HFFc6 (cell line): ENCODE measurements around the gene PGF. TPM values are rescaled to one million over a fixed set of nuclear protein-coding genes. Genes with fewer than 3 reads are reported as not detected.
"Not testable (repeated sequence)": the region's sequence is repeated elsewhere in the genome, so short reads cannot be mapped to it uniquely, and the experiment has no call there.

Source experiments
- DNase-seq: peaks from one replicate; pipeline ENCODE4 v3.0.0-alpha.2; 2018
- H3K27ac Mint-ChIP-seq: 2 replicates; pipeline ENCODE4 v1.8.0; 2020; ENCODE audit warnings: mild to moderate bottlenecking, mixed read lengths
- H3K27me3 Mint-ChIP-seq: 2 replicates; pipeline ENCODE4 v1.8.0; 2021; ENCODE audit warnings: mild to moderate bottlenecking, moderate library complexity, mixed read lengths; ENCODE audit not compliant: insufficient read depth
- H3K36me3 Mint-ChIP-seq: 2 replicates; pipeline ENCODE4 v1.8.0; 2021; ENCODE audit warnings: low read depth, mixed read lengths
- H3K4me1 Mint-ChIP-seq: 2 replicates; pipeline ENCODE4 v1.8.0; 2020; ENCODE audit warnings: low read depth, mixed read lengths
- H3K4me3 Mint-ChIP-seq: 2 replicates; pipeline ENCODE4 v1.8.0; 2020; ENCODE audit warnings: mild to moderate bottlenecking, moderate library complexity, mixed read lengths
- H3K9me3 Mint-ChIP-seq: 2 replicates; pipeline ENCODE4 v1.8.0; 2020; ENCODE audit warnings: mild to moderate bottlenecking, mixed read lengths
- total RNA-seq, 6 experiments: library from RNA; stranded (reverse); fragmentation: NEBNext Ultra II Directional; extraction: Animal tissue kit (Norgen Biotek cat#: 25700); gene quantifications; 2 replicates in 1 of 6; 3 replicates in 5 of 6; pipeline ENCODE4 v1.2.3, GENCODE V29; 2021
- TF ChIP-seq, protein P1 (sequence below): fragments of 200-600 bp; sonication (generic); IDR thresholded peaks from 2 replicates; pipeline ENCODE4 v1.5.0; 2021; ENCODE audit warnings: antibody characterized with exemption, mild to moderate bottlenecking

PGF gene
- total RNA-seq, 6 experiments from 2014 or later: 0.87 to 2.9 (median 2.7) TPM

DNA sequence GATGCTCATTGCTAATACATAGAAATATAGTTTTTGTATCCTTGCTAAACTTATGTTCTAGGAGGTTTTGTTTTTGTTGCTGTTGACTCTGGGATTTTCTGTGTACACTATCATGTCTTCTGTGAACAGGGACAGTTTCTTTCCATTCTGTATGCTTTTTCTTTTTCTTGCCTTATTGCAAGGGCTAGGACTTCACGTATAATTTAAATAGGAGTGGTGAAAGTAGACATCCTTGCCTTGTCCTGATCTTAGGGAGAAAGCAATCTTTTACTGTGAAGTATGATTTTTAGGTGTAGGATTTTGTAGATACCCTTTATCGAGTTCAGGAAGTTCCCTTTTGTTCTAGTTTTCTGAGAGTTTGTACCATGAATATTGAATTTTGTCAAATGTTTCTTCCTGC, 45.9 kb upstream of the PGF start:
- Mint-ChIP-seq H3K4me1 (peaks cover 32% of the 10 kb centered on the region), H3K27ac (no peak overlapping the region), H3K9me3 (peaks cover 4% of the 10 kb centered on the region; the same call in 1 of the 2 replicates), H3K27me3 (peaks cover 2% of the 10 kb centered on the region; the same call in 1 of the 2 replicates), H3K36me3 (peaks cover 36% of the 10 kb centered on the region; the same call in 1 of the 2 replicates), H3K4me3 (no peak overlapping the region)
- DNase-seq: no peak
- TF ChIP-seq, protein P1, sequence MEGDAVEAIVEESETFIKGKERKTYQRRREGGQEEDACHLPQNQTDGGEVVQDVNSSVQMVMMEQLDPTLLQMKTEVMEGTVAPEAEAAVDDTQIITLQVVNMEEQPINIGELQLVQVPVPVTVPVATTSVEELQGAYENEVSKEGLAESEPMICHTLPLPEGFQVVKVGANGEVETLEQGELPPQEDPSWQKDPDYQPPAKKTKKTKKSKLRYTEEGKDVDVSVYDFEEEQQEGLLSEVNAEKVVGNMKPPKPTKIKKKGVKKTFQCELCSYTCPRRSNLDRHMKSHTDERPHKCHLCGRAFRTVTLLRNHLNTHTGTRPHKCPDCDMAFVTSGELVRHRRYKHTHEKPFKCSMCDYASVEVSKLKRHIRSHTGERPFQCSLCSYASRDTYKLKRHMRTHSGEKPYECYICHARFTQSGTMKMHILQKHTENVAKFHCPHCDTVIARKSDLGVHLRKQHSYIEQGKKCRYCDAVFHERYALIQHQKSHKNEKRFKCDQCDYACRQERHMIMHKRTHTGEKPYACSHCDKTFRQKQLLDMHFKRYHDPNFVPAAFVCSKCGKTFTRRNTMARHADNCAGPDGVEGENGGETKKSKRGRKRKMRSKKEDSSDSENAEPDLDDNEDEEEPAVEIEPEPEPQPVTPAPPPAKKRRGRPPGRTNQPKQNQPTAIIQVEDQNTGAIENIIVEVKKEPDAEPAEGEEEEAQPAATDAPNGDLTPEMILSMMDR: no peak

DNA sequence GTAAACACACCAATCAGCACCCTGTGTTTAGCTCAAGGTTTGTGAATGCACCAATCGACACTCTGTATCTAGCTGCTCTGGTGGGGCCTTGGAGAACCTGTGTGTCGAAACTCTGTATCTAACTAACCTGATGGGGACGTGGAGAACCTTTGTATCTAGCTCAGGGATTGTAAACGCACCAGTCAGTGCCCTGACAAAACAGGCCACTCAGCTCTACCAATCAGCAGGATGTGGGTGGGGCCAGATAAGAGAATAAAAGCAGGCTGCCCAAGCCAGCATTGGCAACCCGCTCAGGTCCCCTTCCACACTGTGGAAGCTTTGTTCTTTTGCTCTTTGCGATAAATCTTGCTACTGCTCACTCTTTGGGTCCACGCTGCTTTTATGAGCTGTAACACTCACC, 40.4 kb upstream of the PGF start:
- not testable (repeated sequence) for H3K4me3 Mint-ChIP-seq, H3K36me3 Mint-ChIP-seq, H3K27ac Mint-ChIP-seq, H3K9me3 Mint-ChIP-seq, H3K4me1 Mint-ChIP-seq, DNase-seq, H3K27me3 Mint-ChIP-seq

DNA sequence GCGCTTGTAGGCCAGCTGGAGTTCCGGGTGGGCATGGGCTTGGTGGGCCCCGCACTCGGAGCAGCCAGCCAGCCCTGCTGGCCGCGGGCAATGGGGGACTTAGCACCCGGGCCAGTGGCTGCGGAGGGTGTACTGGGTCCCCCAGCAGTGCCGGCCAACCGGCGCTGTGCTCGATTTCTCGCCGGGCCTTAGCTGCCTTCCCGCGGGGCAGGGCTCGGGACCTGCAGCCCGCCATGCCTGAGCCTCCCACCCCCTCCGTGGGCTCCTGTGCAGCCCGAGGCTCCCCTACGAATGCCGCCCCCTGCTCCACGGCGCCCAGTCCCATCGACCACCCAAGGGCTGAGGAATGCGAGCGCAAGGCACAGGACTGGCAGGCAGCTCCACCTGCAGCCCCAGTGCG, 38.8 kb upstream of the PGF start:
- not testable (repeated sequence) for H3K27me3 Mint-ChIP-seq, H3K27ac Mint-ChIP-seq, H3K36me3 Mint-ChIP-seq, H3K9me3 Mint-ChIP-seq, H3K4me3 Mint-ChIP-seq, DNase-seq, H3K4me1 Mint-ChIP-seq

DNA sequence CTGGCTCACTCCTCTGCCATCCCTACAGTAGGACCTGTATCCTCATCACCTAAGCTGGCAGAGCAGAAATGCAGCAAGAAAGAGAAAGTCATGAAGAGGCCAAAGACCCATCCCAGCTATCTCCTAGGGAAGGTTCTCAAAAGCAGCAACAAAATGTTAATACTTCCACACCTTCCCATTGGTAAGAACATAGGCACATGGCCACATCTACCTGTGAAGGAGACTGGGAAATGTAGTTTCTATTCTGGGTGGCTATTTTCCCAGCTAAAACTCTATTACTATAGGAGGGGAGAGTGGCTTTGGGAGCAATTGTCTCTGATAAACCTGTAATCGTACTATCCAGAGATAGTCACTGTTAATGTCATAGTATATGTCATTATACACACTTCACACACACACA, 33.6 kb upstream of the PGF start:
- no peak for DNase-seq
- H3K27me3 Mint-ChIP-seq: peaks cover 2% of the 10 kb centered on the region; the same call in 1 of the 2 replicates
- H3K9me3 Mint-ChIP-seq: no peaks in the 10 kb centered on the region
- H3K36me3 Mint-ChIP-seq: no peaks in the 10 kb centered on the region
- TF ChIP-seq, protein P1: no peak
- no peak overlapping the region for H3K4me3 Mint-ChIP-seq
- H3K27ac Mint-ChIP-seq: peak overlapping the region; percentile 70; the same call in 1 of the 2 replicates
- H3K4me1 Mint-ChIP-seq: peaks cover 17% of the 10 kb centered on the region

DNA sequence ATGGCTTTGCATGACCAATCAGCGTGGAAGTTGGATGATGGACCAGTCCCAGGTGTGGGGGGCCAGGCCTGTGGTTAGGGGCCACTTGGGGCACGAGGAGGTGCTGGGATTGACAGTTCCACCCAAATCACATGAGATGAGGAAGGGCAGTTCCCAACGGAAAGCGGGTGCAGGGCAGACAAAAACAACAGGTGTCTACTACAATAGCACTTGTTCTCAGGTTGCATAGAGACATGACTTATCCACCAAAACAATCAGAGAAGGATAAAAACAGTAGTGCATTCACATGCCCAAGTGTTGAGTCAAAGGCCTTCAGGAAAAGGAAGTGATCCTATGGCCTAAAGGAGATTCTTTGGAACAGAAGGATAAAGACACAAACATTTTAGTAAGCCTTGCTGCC, 32.7 kb upstream of the PGF start:
- no peaks in the 10 kb centered on the region for H3K36me3 Mint-ChIP-seq
- TF ChIP-seq, protein P1: no peak
- H3K4me3 Mint-ChIP-seq: no peak overlapping the region
- DNase-seq: peak; percentile 77
- H3K9me3 Mint-ChIP-seq: no peaks in the 10 kb centered on the region
- H3K27me3 Mint-ChIP-seq: 0 out of 2 replicates have a peak, but pooled peaks cover under 1% of the 10 kb centered on the region
- H3K27ac Mint-ChIP-seq: peak overlapping the region; percentile 70
- peaks cover 17% of the 10 kb centered on the region for H3K4me1 Mint-ChIP-seq

DNA sequence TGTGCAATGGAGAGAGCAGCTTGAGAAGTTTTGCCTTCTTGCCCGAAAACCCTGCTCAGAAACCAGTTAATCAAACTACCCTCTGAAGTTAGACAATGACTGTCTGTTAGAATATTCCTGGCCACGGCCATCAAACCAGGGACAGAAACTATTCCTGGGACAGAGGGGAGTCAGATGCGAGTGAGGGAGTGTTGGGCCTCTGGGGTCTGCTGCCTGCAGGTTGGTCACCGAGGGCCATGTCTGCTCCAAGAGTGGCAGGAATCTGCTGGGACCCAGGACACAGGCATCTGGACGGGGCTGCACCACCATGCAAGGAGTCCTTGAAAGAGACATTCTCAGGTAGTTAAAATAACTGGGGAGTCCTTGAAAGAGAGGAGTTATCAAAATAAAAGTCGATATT, 30.4 kb upstream of the PGF start:
- no peak for DNase-seq
- peaks cover 30% of the 10 kb centered on the region for H3K4me1 Mint-ChIP-seq
- TF ChIP-seq, protein P1: no peak
- no peak overlapping the region for H3K27ac Mint-ChIP-seq
- H3K4me3 Mint-ChIP-seq: no peak overlapping the region
- H3K27me3 Mint-ChIP-seq: no peaks in the 10 kb centered on the region
- no peaks in the 10 kb centered on the region for H3K36me3 Mint-ChIP-seq
- no peaks in the 10 kb centered on the region for H3K9me3 Mint-ChIP-seq

DNA sequence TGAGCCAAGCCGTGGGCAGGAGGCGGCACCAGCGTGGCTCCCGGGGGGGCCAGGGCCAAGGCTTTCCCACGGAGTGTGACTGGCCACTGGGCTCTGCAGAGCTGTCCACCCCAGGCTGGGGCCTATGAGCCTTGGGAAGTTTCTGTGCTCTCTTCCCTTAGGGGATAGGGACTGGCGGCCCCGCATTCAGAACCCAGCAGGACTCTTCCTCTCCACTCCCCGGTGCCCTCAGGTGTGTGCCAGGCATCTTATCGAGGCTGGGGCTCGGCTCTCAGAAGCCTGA, 29.6 kb upstream of the PGF start:
- no peak for DNase-seq
- H3K27ac Mint-ChIP-seq: no peak overlapping the region
- H3K9me3 Mint-ChIP-seq: no peaks in the 10 kb centered on the region
- TF ChIP-seq, protein P1: no peak
- no peaks in the 10 kb centered on the region for H3K36me3 Mint-ChIP-seq
- H3K4me3 Mint-ChIP-seq: no peak overlapping the region
- H3K4me1 Mint-ChIP-seq: peaks cover 38% of the 10 kb centered on the region
- no peaks in the 10 kb centered on the region for H3K27me3 Mint-ChIP-seq
